Umbilical cord (tissue), 2 donors: Measurements from ENCODE around the gene HDAC4. TPM values are rescaled to one million over a fixed set of nuclear protein-coding genes. Genes with fewer than 3 reads are reported as not detected.

Experiments
- DNase-seq: peaks from one replicate; pipeline ENCODE4 v3.0.0-alpha.2; 2015; ENCODE audit warnings: low spot score
- total RNA-seq: library from RNA; depleted of rRNA; stranded (reverse); fragments of >200 nt; gene quantifications from one replicate; pipeline ENCODE4 v1.2.3, GENCODE V29; 2014; ENCODE audit warnings: low replicate concordance; ENCODE audit not compliant: insufficient read depth

HDAC4 gene
- total RNA-seq, 1 donor from 2014 or later: 99.4 TPM

DNA sequence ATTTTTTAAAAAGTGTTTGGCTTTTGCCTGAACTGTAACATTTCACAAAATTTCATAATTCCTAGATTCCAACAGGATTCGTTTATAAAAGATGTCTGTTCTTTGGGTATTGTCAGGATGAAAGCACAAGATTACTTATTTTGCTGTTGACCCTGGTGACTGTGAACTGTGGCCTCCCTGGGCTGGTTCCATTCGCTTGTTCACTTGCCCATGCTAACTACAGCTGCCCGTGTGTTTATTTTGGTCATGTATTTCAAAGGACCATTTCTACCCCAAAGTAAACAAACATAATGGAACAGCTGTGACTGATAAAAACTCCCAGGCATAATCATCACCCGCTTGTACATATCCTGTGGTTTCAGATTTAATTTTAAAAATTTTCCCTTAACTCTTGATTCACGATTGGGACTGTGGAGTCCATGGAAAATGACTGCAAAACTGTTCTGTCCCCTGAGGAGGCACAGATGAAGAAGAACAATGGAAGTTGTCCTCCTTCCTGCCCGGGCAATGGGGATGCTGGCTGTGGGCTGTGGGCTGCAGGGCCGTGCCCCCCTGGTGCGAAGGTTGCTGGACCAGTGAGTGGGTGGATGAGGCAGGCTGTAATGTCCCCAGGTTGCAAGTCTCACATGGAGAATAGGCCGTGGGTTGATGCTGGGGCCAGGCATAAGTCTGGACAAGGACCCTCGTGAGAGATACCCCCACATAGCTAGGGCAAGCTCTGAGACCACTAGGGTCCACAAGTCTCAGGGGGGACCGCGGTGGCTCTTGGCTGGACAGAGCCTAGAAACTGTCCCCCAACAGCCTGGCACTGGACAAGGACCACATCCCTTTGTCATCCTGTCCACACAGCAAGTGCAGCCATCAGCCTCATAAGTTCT is 28.9 kb upstream of the HDAC4 start:
- DNase-seq: no peak

DNA sequence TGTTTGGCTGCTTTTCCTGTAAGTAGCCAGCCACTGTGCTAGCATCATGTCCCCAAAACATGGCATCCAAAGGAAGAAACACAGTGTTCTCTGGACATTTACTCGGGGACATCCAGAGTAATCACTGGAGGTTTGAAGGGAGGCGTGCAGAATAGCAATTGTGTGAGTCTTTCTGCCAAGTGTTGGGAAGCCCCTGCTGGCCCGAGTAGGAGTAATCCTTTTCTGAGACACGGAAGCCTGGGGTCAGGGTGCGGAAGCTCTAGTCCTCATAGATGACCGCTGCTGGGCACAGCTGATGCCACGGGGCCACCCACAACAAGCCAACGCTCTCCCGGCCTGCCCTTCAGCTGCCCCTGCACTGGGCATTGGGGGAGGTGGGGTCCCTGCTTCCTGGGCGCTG is 24.8 kb upstream of the HDAC4 start:
- no peak for DNase-seq

GRCh38 chr2:239424337-239425045 is 23.7 kb upstream of the HDAC4 start:
- no peak for DNase-seq

DNA sequence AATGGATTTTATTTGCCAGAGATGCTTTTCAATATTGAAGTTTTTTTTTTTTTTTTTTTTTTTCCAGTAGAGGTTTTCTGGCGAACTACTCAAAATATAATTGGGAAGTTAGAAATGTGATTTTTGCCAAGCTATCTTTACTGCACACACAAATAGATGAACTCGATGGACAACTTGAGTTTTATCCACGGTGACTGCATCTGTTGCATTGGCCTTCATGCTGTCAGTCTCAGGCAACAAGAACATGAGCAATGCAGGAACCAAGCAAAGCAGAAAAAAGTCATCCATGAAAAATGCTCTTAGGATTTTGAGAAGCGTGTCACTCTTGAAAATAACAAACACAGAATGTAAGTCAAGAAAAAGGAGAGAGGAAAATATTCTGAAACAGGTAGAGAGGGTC is 22.7 kb upstream of the HDAC4 start:
- no peak for DNase-seq

DNA sequence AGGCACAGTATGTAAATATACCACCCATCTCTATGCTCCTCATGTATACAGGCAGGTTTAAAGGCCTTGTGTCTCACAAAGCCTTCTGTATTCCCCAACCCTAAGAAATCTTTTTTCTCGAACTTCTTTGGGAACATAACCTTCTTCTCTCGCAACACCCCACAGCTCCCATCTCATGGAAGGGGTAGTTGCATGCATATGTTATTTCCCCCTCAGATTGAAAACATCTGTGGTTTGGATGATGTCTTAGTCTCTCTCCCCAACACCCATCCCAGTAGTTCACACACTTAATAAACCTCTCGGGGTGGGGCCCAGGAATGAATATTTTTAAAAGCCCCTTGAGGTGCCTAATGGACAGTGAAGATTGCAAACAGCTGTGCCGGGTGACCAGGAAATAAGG is 21.0 kb upstream of the HDAC4 start:
- no peak for DNase-seq

- DNase-seq: no peak
Observed at GRCh38 chr2:239420082-239420481, 19.3 kb upstream of the HDAC4 start.

DNA sequence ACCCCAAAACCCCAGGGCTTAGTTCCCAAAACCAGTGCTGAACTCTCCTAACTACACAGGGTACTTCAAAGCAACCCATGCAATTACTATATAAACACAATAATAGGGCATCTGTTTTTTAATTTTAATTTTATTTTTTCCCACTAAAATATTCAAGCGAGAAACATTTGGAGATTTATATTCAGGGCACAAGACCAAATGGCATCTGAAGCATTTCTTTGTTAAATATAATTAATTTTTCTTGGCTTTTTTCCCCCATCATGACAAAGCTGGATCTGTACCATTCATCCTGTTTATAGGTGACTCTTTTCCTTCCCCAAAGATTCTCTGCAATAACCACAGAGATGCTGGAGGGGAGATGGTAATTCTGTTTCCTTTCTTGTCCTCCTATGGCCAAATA is 18.1 kb upstream of the HDAC4 start:
- DNase-seq: no peak

GRCh38 chr2:239412905-239413603 is 12.2 kb upstream of the HDAC4 start:
- DNase-seq: no peak

DNA sequence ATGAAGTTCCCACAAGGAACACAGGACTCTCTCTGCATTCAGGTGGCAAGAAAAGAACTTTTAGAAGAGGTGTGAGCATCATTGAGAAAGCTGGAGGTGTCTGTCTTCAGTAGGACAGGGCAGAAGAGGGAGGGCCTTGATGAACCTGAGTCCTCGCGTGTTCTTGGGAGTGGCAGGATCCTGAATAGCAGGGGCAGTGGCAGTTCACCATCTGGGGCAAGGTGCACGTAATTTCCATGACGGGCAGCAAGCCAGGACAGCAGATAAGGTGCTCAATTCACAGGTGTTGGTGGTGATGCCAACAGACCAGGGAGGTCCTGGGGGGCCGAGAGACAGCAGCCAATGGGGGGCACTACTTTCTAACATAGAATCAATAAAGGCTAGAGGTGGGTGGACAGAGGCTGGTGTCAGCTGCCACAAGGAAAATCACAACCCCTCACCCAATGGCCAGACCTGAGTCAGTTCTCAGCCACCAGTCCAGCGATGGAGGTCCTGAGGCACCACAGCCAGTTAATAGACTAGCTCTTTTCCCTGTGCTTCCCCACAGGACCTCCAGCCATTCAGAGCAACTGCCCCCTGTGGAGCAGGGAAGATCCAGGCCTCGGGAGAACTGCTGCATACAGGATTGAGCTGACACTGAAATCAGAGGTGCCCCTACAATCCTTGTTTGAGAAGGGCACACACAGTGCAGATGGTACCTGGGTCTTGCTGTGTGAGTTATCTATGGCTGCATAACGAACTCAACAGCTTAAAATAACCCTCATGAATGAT is 10.9 kb upstream of the HDAC4 start:
- DNase-seq: no peak

DNA sequence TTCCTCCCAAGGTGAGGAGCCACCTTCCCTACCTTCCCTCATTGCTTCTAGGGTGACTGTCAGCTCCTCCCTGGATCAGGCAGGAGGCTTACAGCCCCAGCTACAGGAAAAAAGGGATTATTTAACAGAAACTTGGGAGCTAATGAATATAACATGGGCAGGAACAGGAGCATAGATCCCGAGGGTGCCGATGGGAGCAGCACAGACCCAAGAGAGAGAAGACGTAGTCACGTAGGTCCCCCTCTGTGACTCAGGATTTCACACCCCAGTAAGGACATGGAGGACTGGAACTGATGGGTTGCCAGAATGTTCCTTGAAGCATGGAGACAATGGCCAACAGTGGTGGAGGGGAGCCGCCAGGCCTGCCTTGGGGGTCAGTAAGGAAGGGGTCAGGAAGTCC is 10.3 kb upstream of the HDAC4 start:
- DNase-seq: no peak

- DNase-seq: no peak
Observed at GRCh38 chr2:239409976-239410375, 9.2 kb upstream of the HDAC4 start.

GRCh38 chr2:239407112-239407511 is 6.3 kb upstream of the HDAC4 start:
- DNase-seq: peak; percentile 26

DNA sequence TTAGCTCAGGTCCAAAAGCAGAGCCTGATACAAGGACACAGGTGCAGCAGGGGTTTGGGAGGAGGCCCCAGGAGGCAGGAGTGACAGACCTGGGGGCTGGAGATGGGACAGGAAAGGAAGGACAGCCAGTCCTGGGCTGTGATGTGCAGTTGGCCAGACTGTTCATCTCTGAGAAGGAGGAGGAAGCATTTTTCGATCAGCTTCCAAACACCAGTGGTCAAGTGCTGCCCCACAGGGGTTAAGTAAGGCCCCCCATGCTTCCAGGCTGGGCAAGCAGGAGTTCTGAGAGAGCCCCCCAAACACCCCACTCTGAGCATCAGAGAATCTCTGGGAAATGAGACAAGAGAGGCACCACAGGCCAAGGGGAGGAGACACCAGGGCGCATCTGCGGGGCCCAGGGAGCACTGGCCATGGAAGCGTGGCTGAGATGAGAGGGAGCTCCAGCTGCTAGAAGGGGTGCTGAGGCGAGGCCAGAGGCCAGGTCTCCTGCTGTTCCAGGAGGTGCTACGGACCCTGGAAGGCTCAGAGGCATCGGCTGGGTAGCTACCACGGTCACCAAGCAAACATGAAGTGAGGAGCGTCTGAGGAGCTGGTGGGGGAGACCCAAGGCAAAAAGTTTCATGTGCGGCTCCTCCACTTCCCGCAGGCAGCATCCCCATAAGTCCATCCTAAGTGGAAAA is 5.6 kb upstream of the HDAC4 start:
- no peak for DNase-seq

- no peak for DNase-seq
Observed at GRCh38 chr2:239405071-239405470, 4.3 kb upstream of the HDAC4 start.

DNA sequence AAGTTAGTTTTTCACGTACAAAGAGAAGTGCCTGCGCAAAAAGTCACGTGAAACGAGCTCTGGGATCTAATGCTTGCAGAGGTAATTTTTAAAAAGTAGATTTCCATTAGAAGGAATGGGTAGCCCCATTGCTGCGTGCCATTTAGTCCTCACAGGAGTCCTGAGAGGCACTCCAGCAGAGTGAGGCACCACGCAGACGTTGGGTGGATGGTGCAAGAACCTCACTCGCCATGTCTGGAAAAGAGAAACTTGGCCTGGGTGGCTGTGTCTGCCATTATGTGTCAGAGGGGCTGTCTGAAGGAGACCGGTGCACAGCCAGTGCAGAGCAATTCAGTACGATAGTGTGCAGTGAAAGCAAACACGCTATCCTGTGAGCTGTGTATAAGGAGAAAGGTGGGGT is 1.8 kb upstream of the HDAC4 start:
- no peak for DNase-seq

GRCh38 chr2:239401881-239402233 is 1.0 kb upstream of the HDAC4 start:
- DNase-seq: no peak

GRCh38 chr2:239401067-239401880 is 454 bp upstream of the HDAC4 start:
- DNase-seq: peak; percentile 99

DNA sequence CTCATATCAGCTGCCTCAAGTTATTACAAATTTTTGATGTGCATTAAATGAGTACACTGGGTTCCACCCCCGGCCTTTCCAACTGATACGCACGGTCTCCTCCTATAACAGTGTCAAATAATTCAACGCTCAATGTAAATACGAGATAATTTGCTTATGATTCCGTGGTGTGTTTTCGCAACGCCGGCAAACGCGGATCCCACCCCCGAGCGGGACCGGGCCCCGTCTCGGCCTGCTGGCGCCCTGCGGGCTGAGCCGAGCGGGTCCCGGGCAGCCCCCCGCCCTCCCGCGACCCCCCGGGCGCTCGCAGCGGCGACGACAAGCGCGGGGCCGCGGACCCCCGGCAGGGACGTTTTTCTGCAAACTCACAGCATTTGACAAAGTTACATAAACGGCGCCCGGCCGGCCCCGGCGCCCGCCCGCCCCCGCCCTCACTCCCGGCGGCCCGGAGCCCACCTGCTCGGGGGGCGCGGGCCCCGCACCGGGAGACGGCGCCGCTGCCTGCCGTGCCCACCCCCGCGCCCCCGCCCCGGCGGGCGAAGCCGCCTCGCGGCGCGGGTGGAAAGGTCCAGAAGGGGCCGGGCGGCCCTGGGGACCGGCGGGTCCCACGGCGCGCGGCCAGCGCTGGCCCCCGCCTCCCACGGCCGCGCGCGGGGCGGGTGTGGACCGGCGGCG is 762 bp downstream of the HDAC4 start:
- DNase-seq: no peak

DNA sequence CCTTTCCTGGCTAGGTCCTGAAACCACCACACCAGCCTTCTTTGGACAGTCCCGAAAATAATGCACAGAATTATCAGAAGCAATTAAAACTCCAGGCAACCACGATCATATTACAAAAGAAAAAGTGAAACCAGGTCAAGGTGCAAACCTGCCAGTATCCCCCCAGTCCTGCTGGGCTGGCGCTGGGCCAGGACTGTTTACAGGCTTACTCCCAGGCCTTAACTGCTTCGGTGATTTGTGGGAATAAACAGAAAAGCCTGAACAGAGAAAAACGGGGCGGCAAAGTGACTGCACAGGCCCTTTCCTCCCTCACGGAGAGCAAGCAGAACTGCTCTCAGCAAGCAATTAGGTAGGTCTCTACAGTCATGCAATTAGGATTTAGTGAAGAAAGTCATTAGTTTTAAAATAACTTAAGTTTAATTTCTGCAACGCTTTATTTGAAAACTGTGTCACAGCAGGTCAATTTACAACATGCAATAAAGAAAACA is 1.3 kb downstream of the HDAC4 start:
- peak; percentile 45 for DNase-seq

DNA sequence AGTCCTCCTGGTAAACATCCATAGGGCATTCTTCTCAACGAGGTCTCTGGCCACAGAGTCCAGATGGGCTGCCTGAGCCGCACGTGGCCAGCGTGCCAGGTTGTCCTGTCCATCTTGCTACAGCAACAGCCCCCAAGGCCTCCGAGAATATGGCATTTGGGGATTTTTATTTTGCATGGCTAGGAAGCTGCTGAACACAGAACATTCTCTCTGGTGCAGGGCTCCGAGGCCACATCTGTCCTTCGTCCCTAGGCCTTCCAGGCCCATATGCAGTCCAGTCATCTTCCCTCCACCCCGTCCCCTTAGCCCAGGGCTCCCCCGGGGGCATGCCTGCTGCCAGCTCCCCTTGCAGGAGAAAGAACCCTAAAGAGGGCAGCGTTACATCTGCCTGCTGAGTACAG is 2.3 kb downstream of the HDAC4 start:
- DNase-seq: no peak
